ENCODE measurements around the gene LRRN4. TPM values are rescaled to one million over a fixed set of nuclear protein-coding genes. Genes with fewer than 3 reads are reported as not detected.

Gene LRRN4
- total and polyA plus RNA-seq, 4 donors, result 0.14 to 0.18 (median 0.16) TPM

GRCh38 chr20:6006603-6006949 is 47.3 kb downstream of the LRRN4 start:
- DNase-seq (ENCODE audit: low spot score), result no peak
- Histone ChIP-seq H3K27me3 (ENCODE audit: control insufficient read depth in 4 of 4, insufficient read depth in 4 of 4, low read length in 3 of 4) (no peaks in the 10 kb centered on the region), H3K27ac (ENCODE audit: low read depth in 1 of 2, low read length in 2 of 2) (peak overlapping the region; percentile 84 to 93), H3K4me3 (ENCODE audit: low read depth in 1 of 3, low read length in 3 of 3) (peak overlapping the region; percentile 88 to 99 (median 95)), H3K9ac (ENCODE audit: low read depth in 1 of 2, low read length in 2 of 2) (peak overlapping the region; percentile 85 to 96), H3K4me1 (ENCODE audit: control insufficient read depth in 4 of 4, insufficient read depth in 4 of 4, low read length in 3 of 4) (peaks cover 1 to 35% (median 28%) of the 10 kb centered on the region in 4 donors), H3K9me3 (ENCODE audit: control insufficient read depth in 4 of 4, low read length in 3 of 4) (no peaks in the 10 kb centered on the region), H3K36me3 (ENCODE audit: control insufficient read depth in 4 of 4, insufficient read depth in 3 of 4, low read depth in 1 of 4, low read length in 3 of 4) (peaks cover 6 to 14% (median 10%) of the 10 kb centered on the region in 4 donors)
- TF ChIP-seq, protein P1, sequence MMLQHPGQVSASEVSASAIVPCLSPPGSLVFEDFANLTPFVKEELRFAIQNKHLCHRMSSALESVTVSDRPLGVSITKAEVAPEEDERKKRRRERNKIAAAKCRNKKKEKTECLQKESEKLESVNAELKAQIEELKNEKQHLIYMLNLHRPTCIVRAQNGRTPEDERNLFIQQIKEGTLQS (IDR thresholded peaks at IDR 0.05), result no peak
- TF ChIP-seq TAF1 (conservative IDR thresholded peaks at IDR 0.05) (no peak), YY1 (IDR thresholded peaks at IDR 0.05) (no peak)
- under 1% methylated on average over 10 of the region's 10 CpGs for WGBS

DNA sequence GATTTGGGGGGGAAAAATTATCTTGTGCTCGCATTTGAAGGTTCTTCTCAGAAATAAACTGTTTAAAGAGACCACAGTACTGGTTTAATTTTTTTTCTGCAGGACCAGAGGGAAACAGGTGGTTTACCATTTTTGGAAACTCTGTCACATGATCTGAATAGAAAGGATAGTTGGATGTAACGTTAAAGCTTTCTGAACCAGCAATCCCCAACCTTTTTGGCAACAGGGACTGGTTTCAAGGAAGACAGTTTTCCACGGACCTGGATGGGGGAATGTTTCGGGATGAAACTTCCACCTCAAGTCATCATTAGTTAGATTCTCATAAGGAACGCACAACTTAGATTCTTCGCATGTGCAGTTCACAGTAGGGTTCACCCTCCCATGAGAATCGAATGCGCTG is 53.0 kb downstream of the LRRN4 start:
- H3K4me3 ChIP-seq (ENCODE audit: low read depth in 1 of 3, low read length in 3 of 3), result no peak overlapping the region
- no peaks in the 10 kb centered on the region for H3K9me3 ChIP-seq (ENCODE audit: control insufficient read depth in 4 of 4, low read length in 3 of 4)
- H3K9ac ChIP-seq (ENCODE audit: low read depth in 1 of 2, low read length in 2 of 2), result no peak overlapping the region
- no peak overlapping the region for H3K27ac ChIP-seq (ENCODE audit: low read depth in 1 of 2, low read length in 2 of 2)
- no peak for DNase-seq (ENCODE audit: low spot score)
- H3K4me1 ChIP-seq (ENCODE audit: control insufficient read depth in 4 of 4, insufficient read depth in 4 of 4, low read length in 3 of 4), result peaks cover 0 to 8% (median 5%) of the 10 kb centered on the region in 4 donors
- no peak for TF ChIP-seq EGR1 (IDR thresholded peaks at IDR 0.05; ENCODE audit: low read depth in 2 of 2)
- TF ChIP-seq SP1 (IDR thresholded peaks at IDR 0.05), result no peak
- TF ChIP-seq HNF4G (IDR thresholded peaks at IDR 0.05), result no peak
- TF ChIP-seq YY1 (IDR thresholded peaks at IDR 0.05), result no peak
- TF ChIP-seq, protein P2, sequence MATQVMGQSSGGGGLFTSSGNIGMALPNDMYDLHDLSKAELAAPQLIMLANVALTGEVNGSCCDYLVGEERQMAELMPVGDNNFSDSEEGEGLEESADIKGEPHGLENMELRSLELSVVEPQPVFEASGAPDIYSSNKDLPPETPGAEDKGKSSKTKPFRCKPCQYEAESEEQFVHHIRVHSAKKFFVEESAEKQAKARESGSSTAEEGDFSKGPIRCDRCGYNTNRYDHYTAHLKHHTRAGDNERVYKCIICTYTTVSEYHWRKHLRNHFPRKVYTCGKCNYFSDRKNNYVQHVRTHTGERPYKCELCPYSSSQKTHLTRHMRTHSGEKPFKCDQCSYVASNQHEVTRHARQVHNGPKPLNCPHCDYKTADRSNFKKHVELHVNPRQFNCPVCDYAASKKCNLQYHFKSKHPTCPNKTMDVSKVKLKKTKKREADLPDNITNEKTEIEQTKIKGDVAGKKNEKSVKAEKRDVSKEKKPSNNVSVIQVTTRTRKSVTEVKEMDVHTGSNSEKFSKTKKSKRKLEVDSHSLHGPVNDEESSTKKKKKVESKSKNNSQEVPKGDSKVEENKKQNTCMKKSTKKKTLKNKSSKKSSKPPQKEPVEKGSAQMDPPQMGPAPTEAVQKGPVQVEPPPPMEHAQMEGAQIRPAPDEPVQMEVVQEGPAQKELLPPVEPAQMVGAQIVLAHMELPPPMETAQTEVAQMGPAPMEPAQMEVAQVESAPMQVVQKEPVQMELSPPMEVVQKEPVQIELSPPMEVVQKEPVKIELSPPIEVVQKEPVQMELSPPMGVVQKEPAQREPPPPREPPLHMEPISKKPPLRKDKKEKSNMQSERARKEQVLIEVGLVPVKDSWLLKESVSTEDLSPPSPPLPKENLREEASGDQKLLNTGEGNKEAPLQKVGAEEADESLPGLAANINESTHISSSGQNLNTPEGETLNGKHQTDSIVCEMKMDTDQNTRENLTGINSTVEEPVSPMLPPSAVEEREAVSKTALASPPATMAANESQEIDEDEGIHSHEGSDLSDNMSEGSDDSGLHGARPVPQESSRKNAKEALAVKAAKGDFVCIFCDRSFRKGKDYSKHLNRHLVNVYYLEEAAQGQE (IDR thresholded peaks at IDR 0.05), result no peak
- TF ChIP-seq RXRA (IDR thresholded peaks at IDR 0.05), result no peak
- no peak for TF ChIP-seq NR2F2 (IDR thresholded peaks at IDR 0.05)
- TF ChIP-seq MAX (IDR thresholded peaks at IDR 0.05), result no peak
- TF ChIP-seq, protein P1 (IDR thresholded peaks at IDR 0.05), result no peak
- WGBS, result 88% methylated on average over 8 of the region's 8 CpGs
- no peaks in the 10 kb centered on the region for H3K27me3 ChIP-seq (ENCODE audit: control insufficient read depth in 4 of 4, insufficient read depth in 4 of 4, low read length in 3 of 4)
- H3K36me3 ChIP-seq (ENCODE audit: control insufficient read depth in 4 of 4, insufficient read depth in 3 of 4, low read depth in 1 of 4, low read length in 3 of 4), result peaks cover 0 to 3% (median 0%) of the 10 kb centered on the region in 4 donors

- Histone ChIP-seq H3K9me3 (ENCODE audit: control insufficient read depth in 4 of 4, low read length in 3 of 4) (no peaks in the 10 kb centered on the region), H3K27me3 (ENCODE audit: control insufficient read depth in 4 of 4, insufficient read depth in 4 of 4, low read length in 3 of 4) (no peaks in the 10 kb centered on the region), H3K4me1 (ENCODE audit: control insufficient read depth in 4 of 4, insufficient read depth in 4 of 4, low read length in 3 of 4) (peaks cover 0 to 2% (median under 1%) of the 10 kb centered on the region in 4 donors), H3K4me3 (ENCODE audit: low read depth in 1 of 3, low read length in 3 of 3) (no peak overlapping the region), H3K27ac (ENCODE audit: low read depth in 1 of 2, low read length in 2 of 2) (no peak overlapping the region), H3K36me3 (ENCODE audit: control insufficient read depth in 4 of 4, insufficient read depth in 3 of 4, low read depth in 1 of 4, low read length in 3 of 4) (peaks cover 0 to 3% (median under 1%) of the 10 kb centered on the region in 4 donors), H3K9ac (ENCODE audit: low read depth in 1 of 2, low read length in 2 of 2) (no peak overlapping the region)
- no peak for DNase-seq (ENCODE audit: low spot score)
- WGBS, result 93% methylated on average over 9 of the region's 9 CpGs
- TF ChIP-seq JUND (IDR thresholded peaks at IDR 0.05), result no peak
- TF ChIP-seq RXRA (IDR thresholded peaks at IDR 0.05), result no peak
- no peak for TF ChIP-seq HNF4G (IDR thresholded peaks at IDR 0.05)
These were observed 54.1 kb downstream of the LRRN4 start for GRCh38 chr20:5999783-6000182.

Measured in liver (tissue), 9 donors.